EL (cell line): ENCODE measurements around the gene SELENON.

Experiments
- DNase-seq: peaks from one replicate; pipeline ENCODE4 v3.0.0-alpha.2; 2016

Gene SELENON

GRCh38 chr1:25799935-25800702 lies at the start of gene SELENON:
SELENON (plus strand) TSS chr1:25800193; CDS start chr1:25800231, 38 bp downstream.
- DNase-seq, result peak; percentile 65

- DNase-seq, result no peak
Observed at GRCh38 chr1:25750923-25751605, 48.9 kb upstream of the SELENON start.

GRCh38 chr1:25754470-25755181 lies 45.4 kb upstream of the SELENON start:
- no peak for DNase-seq

GRCh38 chr1:25755475-25756125 lies 44.4 kb upstream of the SELENON start:
- DNase-seq, result no peak

GRCh38 chr1:25756215-25756614 lies 43.8 kb upstream of the SELENON start:
- DNase-seq, result no peak

- DNase-seq, result no peak
Observed at GRCh38 chr1:25757151-25757845, 42.7 kb upstream of the SELENON start.

GRCh38 chr1:25757846-25758185 lies 42.2 kb upstream of the SELENON start:
- DNase-seq, result no peak

GRCh38 chr1:25758466-25759070 lies 41.4 kb upstream of the SELENON start:
- no peak for DNase-seq

GRCh38 chr1:25760122-25760719 lies 39.8 kb upstream of the SELENON start:
- DNase-seq, result no peak

GRCh38 chr1:25760871-25761270 lies 39.1 kb upstream of the SELENON start:
- no peak for DNase-seq

- DNase-seq, result no peak
Observed at GRCh38 chr1:25763493-25763892, 36.5 kb upstream of the SELENON start.

GRCh38 chr1:25765136-25765922 lies 34.7 kb upstream of the SELENON start:
- no peak for DNase-seq

GRCh38 chr1:25765923-25766589 lies 33.9 kb upstream of the SELENON start:
- DNase-seq, result no peak

GRCh38 chr1:25766721-25767436 lies 33.1 kb upstream of the SELENON start:
- DNase-seq, result no peak

GRCh38 chr1:25767437-25767770 lies 32.6 kb upstream of the SELENON start:
- no peak for DNase-seq

- no peak for DNase-seq
Observed at GRCh38 chr1:25768999-25769398, 31.0 kb upstream of the SELENON start.

- no peak for DNase-seq
Observed at GRCh38 chr1:25769625-25770383, 30.2 kb upstream of the SELENON start.

GRCh38 chr1:25770541-25771220 lies 29.3 kb upstream of the SELENON start:
- no peak for DNase-seq
